ENCODE measurements around the gene SLC35A1. TPM values are rescaled to one million over a fixed set of nuclear protein-coding genes. Genes with fewer than 3 reads are reported as not detected.

Gene SLC35A1
- total and polyA plus RNA-seq, 2 of the 8 experiments (the other 6 are each of a cell fraction or from before 2014, with no cell fraction given), result 4.7 to 9.2 TPM

DNA sequence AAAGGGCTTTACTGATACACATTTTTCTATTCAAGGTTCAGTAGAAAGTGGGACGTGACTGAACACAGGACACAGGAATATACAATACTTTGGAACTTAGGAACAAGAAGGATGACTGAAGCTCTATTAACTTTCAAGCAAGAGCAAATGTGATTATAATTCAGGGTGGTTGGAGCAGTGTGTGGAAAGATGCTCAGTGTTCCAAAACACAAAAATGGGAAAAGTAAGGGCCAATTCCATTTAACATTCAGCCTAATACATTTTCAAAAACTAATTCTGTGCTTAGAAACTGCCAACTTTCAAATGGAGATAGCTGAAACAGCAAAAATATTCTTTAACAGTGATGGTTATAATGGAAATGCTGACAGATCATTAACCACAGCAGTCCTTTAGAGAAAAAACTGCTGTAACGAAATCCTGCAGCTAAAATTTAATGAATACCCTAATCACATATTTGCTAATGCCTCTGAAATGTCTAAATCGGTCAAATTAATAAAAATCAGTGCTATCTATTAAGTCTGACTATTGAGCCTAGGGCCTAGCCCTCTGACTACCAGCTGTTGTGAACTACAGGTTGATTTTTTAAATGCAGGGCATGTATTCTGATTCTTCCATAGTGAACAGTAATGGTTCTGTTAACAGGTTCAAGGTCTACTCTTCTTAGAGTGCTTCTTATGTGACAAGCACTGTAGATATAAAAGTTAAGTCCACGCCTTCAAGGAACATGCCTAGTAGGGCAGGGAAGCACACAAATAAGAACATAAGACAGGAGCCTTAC lies 71.1 kb downstream of the SLC35A1 start:
- DNase-seq (ENCODE audit: low read depth in 1 of 2, low spot score in 2 of 2) (no peak), FAIRE-seq (no peak)
- H2BK12ac ChIP-seq (ENCODE audit: low read depth, low read length), result no peak overlapping the region
- H3K9me3 ChIP-seq (ENCODE audit: insufficient read depth in 2 of 2, low read depth in 1 of 2, low read length in 1 of 2), result no peaks in the 10 kb centered on the region
- H3K23ac ChIP-seq (ENCODE audit: insufficient read length), result no peak overlapping the region
- TF ChIP-seq RXRA (IDR thresholded peaks at IDR 0.05; ENCODE audit: insufficient read depth, low read depth, low read length) (no peak), GABPA (IDR thresholded peaks at IDR 0.05; ENCODE audit: borderline replicate concordance, insufficient read depth, low read length) (no peak), BCL11A (IDR thresholded peaks at IDR 0.05; ENCODE audit: low read depth in 2 of 2, low read length in 2 of 2) (no peak), YY1 (IDR thresholded peaks at IDR 0.05; ENCODE audit: low read depth, low read length) (no peak), HDAC6 (IDR thresholded peaks at IDR 0.05; ENCODE audit: low read depth, low read length) (no peak), KDM4A (IDR thresholded peaks at IDR 0.05; ENCODE audit: low read depth, low read length, severe bottlenecking) (no peak), CHD1 (IDR thresholded peaks at IDR 0.05; ENCODE audit: low read depth, low read length) (no peak), EZH2 (IDR thresholded peaks at IDR 0.05; ENCODE audit: low read depth, low read length, severe bottlenecking) (no peak), SRF (IDR thresholded peaks at IDR 0.05; ENCODE audit: low read depth, low read length) (no peak), CBX5 (IDR thresholded peaks at IDR 0.05; ENCODE audit: low read depth, low read length) (no peak), SIN3A (conservative IDR thresholded peaks at IDR 0.05 in 1 of 2, IDR thresholded peaks at IDR 0.05 in 1 of 2; ENCODE audit: low read depth in 1 of 2, low read length in 2 of 2) (no peak), JUN (IDR thresholded peaks at IDR 0.05; ENCODE audit: low read depth, low read length) (no peak)
- no peak overlapping the region for H2BK120ac ChIP-seq (replicated peaks; ENCODE audit: low read depth, low read length)
- no peak overlapping the region for H4K91ac ChIP-seq (replicated peaks; ENCODE audit: insufficient read length, low read length)
- no peaks in the 10 kb centered on the region for H3K79me2 ChIP-seq (ENCODE audit: control insufficient read depth in 1 of 2, insufficient read depth in 2 of 2, low read length in 2 of 2)
- H3K27ac ChIP-seq (ENCODE audit: low read depth, low read length), result no peak overlapping the region
- H3K9ac ChIP-seq (replicated peaks in 1 of 4; ENCODE audit: extremely low read depth in 1 of 4, low read depth in 3 of 4, low read length in 3 of 4), result no peak overlapping the region; a peak in 1 of 7 replicates
- no peak overlapping the region for H2AK5ac ChIP-seq (ENCODE audit: low read depth, low read length)
- H3K23me2 ChIP-seq (ENCODE audit: low read depth, low read length), result no peaks in the 10 kb centered on the region
- ChIA-PET CTCF (ENCODE audit: partially characterized antibody) (no interaction called here), POLR2A (ENCODE audit: partially characterized antibody) (interaction anchor here (0.7 kb wide), 1 partner anchor 833 kb away, joined by 3 read pairs; no protein-coding TSS in a partner anchor)
- no peaks in the 10 kb centered on the region for H3K79me1 ChIP-seq (ENCODE audit: low read depth, low read length)
- no peak overlapping the region for H2BK20ac ChIP-seq (ENCODE audit: low read length)
- no peaks in the 10 kb centered on the region for H3K27me3 ChIP-seq (replicated peaks in 1 of 4; ENCODE audit: control insufficient read depth in 3 of 4, extremely low read depth in 1 of 4, insufficient read depth in 3 of 4, low read length in 3 of 4)
- no peaks in the 10 kb centered on the region for H3K4me1 ChIP-seq (replicated peaks in 1 of 4; ENCODE audit: control insufficient read depth in 3 of 4, insufficient read depth in 4 of 4, low read length in 3 of 4)
- H4K8ac ChIP-seq (ENCODE audit: extremely low read depth, insufficient read depth, low read length), result no peak overlapping the region
- no peak overlapping the region for H3K56ac ChIP-seq (replicated peaks; ENCODE audit: insufficient read length, low read depth, low read length)
- H2BK5ac ChIP-seq (ENCODE audit: low read depth, low read length), result no peak overlapping the region
- H3K36me3 ChIP-seq (ENCODE audit: control insufficient read depth in 2 of 4, insufficient read depth in 4 of 4, low read length in 3 of 4), result peaks cover 0 to 54% (median 12%) of the 10 kb centered on the region in 4 experiments; a peak in 5 of 8 replicates
- H3K4me2 ChIP-seq (ENCODE audit: insufficient read depth in 1 of 2, low read depth in 2 of 2, low read length in 2 of 2), result no peak overlapping the region
- H4K20me1 ChIP-seq (replicated peaks in 1 of 2; ENCODE audit: control insufficient read depth in 1 of 2, insufficient read depth in 2 of 2, low read length in 2 of 2), result no peaks in the 10 kb centered on the region
- H2AFZ ChIP-seq (ENCODE audit: low read length), result no peak overlapping the region
- no peak overlapping the region for H3K18ac ChIP-seq (ENCODE audit: extremely low read depth, low read length)
- H2BK15ac ChIP-seq (ENCODE audit: low read length), result no peak overlapping the region
- WGBS, 2 experiments (ENCODE audit: extremely low coverage in 1 of 2, insufficient coverage in 1 of 2, insufficient read length in 1 of 2, insufficient replicate concordance in 2 of 2, low coverage in 1 of 2, low lambda C conversion rate in 2 of 2, missing lambda C conversion rate in 1 of 2), result 89% methylated on average over 4 of the region's 4 CpGs; no CpG with 5 or more reads in 1 of the 2 experiments
- H3K4ac ChIP-seq (replicated peaks; ENCODE audit: insufficient read length, low read depth, low read length), result no peak overlapping the region
- H3K14ac ChIP-seq (ENCODE audit: insufficient read length), result no peak overlapping the region
- no peak overlapping the region for H4K5ac ChIP-seq (ENCODE audit: insufficient read length, low read depth, low read length)
- H3K4me3 ChIP-seq (ENCODE audit: extremely low read depth in 1 of 4, insufficient read depth in 2 of 4, low read depth in 3 of 4, low read length in 4 of 4), result no peak overlapping the region

Measured in H1 (cell line).